Suprapubic skin (tissue), 4 donors: Measurements from ENCODE around the gene RPS6KC1. TPM values are rescaled to one million over a fixed set of nuclear protein-coding genes. Genes with fewer than 3 reads are reported as not detected.

Experiments used
- DNase-seq, 2 donors: peaks; one replicate each; pipeline ENCODE4 v3.0.0-alpha.2; 2019; ENCODE audit warnings: low spot score in 2 of 2
- H3K27ac ChIP-seq: fragments of 200-600 bp; sonication (generic); one replicate; pipeline ENCODE4 v1.5.1; 2019
- H3K27me3 ChIP-seq: fragments of 200-600 bp; sonication (generic); one replicate; pipeline ENCODE4 v1.5.1; 2019
- H3K36me3 ChIP-seq: fragments of 200-600 bp; sonication (generic); one replicate; pipeline ENCODE4 v1.5.1; 2019
- H3K4me1 ChIP-seq: fragments of 200-600 bp; sonication (generic); one replicate; pipeline ENCODE4 v1.5.1; 2019
- H3K4me3 ChIP-seq: fragments of 200-600 bp; sonication (generic); one replicate; pipeline ENCODE4 v1.5.1; 2019; ENCODE audit warnings: mild to moderate bottlenecking
- H3K9me3 ChIP-seq: fragments of 200-600 bp; sonication (generic); one replicate; pipeline ENCODE4 v1.5.1; 2019
- EP300 ChIP-seq: sonication (generic); formaldehyde crosslinking; IDR thresholded peaks from one replicate; pipeline ENCODE4 v1.6.1; 2017; ENCODE audit warnings: antibody characterized with exemption
- POLR2A ChIP-seq, 2 donors: fragments of 450-650 bp; IDR thresholded peaks; one replicate each; pipeline ENCODE4 v1.6.1; 2017; ENCODE audit warnings: antibody characterized with exemption in 2 of 2, mild to moderate bottlenecking in 2 of 2, moderate library complexity in 2 of 2
- POLR2AphosphoS5 ChIP-seq, 3 donors: sonication (generic); formaldehyde crosslinking; IDR thresholded peaks; one replicate each; pipeline ENCODE4 v1.6.1; 2017; ENCODE audit warnings: antibody characterized with exemption in 3 of 3
- WGBS: methylation state at CpG from one replicate; pipeline ENCODE4 v1.1.5; 2018; 5-methylcytosine and 5-hydroxymethylcytosine counted together
- total RNA-seq, 4 donors: library from RNA; depleted of rRNA; stranded (reverse); fragments of >200 nt; gene quantifications; one replicate each; pipeline ENCODE4 v1.1.0, GENCODE V29; 2016
- TF ChIP-seq, protein P1 (sequence below), 2 donors: fragments of 200-600 bp in 1 of 2; fragments of 450-650 bp in 1 of 2; sonication (generic) in 1 of 2; IDR thresholded peaks; one replicate each; pipeline ENCODE4 v1.5.1; 2016 to 2019; ENCODE audit warnings: antibody characterized with exemption in 2 of 2, mild to moderate bottlenecking in 1 of 2, moderate library complexity in 1 of 2

The RPS6KC1 gene
- total RNA-seq, 4 donors from 2014 or later = 9.3 to 18.3 (median 14.2) TPM

DNA sequence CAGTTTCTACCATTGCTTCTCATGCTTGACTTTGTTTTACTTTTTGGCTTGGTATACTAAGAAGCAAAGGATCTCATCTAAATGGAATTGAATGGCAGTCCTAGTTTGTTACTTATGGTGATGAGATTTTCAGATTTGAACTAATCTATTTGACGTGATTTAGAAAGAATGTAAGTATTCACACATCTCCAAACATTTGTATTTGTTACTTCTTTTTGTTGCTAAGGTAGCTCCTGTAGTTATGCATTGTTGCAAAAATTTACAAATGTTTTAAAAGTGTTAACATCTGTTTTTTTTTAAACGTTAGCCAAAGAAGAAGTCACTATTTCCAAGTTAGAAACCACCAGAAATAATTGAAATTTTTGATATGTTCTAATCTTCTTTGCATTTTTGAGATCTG, 222.5 kb downstream of the RPS6KC1 start:
- Histone ChIP-seq H3K36me3 (no peaks in the 10 kb centered on the region), H3K4me3 (no peak overlapping the region), H3K27me3 (no peaks in the 10 kb centered on the region), H3K4me1 (no peaks in the 10 kb centered on the region), H3K27ac (no peak overlapping the region), H3K9me3 (no peaks in the 10 kb centered on the region)
- DNase-seq = no peak
- TF ChIP-seq POLR2A (IDR thresholded peaks at IDR 0.05) = no peak
- TF ChIP-seq POLR2AphosphoS5 (IDR thresholded peaks at IDR 0.05) = no peak
- no peak for TF ChIP-seq EP300
- TF ChIP-seq, protein P1, sequence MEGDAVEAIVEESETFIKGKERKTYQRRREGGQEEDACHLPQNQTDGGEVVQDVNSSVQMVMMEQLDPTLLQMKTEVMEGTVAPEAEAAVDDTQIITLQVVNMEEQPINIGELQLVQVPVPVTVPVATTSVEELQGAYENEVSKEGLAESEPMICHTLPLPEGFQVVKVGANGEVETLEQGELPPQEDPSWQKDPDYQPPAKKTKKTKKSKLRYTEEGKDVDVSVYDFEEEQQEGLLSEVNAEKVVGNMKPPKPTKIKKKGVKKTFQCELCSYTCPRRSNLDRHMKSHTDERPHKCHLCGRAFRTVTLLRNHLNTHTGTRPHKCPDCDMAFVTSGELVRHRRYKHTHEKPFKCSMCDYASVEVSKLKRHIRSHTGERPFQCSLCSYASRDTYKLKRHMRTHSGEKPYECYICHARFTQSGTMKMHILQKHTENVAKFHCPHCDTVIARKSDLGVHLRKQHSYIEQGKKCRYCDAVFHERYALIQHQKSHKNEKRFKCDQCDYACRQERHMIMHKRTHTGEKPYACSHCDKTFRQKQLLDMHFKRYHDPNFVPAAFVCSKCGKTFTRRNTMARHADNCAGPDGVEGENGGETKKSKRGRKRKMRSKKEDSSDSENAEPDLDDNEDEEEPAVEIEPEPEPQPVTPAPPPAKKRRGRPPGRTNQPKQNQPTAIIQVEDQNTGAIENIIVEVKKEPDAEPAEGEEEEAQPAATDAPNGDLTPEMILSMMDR (IDR thresholded peaks at IDR 0.05) = no peak
- 60% methylated on average over 2 of the region's 2 CpGs for WGBS

DNA sequence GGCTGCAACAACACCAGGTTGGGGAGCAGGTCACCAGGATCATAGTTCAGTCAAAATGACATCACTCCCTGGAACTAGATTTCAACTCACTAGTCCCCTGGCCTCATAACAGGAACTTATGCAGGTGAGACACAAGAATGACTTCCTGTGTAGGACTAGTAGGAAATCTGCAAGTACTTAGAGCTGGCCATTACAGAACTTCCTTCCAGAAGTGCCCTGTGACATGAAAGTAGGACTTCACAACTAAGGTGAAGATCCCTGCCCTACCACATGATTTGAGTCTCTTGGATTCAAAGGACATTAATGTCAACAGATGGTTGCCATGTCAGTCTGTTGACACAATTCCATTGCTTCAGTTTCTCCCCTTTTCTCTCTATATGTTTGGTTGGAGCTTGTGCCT, 223.1 kb downstream of the RPS6KC1 start:
- no peak for TF ChIP-seq POLR2AphosphoS5 (IDR thresholded peaks at IDR 0.05)
- no peak for TF ChIP-seq EP300
- TF ChIP-seq, protein P1 (IDR thresholded peaks at IDR 0.05) = no peak
- TF ChIP-seq POLR2A (IDR thresholded peaks at IDR 0.05) = no peak

DNA sequence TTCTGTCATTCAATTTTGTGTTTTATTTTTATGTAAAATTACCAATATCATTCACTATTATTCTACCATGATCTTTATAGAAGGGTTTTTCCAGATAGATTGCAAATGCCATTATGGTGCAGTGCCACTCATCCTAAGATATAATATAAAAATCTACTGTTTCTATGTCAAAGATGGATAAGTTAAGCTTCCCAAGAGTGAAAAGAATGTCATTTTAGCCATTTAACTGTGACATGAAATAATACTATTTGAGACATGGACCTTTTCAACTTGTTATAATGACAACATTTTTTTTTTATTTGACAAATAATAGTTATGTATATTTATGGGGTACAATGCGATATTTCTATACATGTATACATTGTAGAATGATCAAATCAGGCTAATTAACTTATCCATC, 224.3 kb downstream of the RPS6KC1 start:
- DNase-seq = no peak
- Histone ChIP-seq H3K9me3 (no peaks in the 10 kb centered on the region), H3K27ac (no peak overlapping the region), H3K4me3 (no peak overlapping the region), H3K4me1 (no peaks in the 10 kb centered on the region), H3K27me3 (no peaks in the 10 kb centered on the region), H3K36me3 (no peaks in the 10 kb centered on the region)
- WGBS = 100% methylated on average over 1 of the region's 1 CpG
- TF ChIP-seq, protein P1 (IDR thresholded peaks at IDR 0.05) = no peak
- no peak for TF ChIP-seq POLR2AphosphoS5 (IDR thresholded peaks at IDR 0.05)
- TF ChIP-seq EP300 = no peak
- TF ChIP-seq POLR2A (IDR thresholded peaks at IDR 0.05) = no peak

More for the DNA sequence above, 223.1 kb downstream of the RPS6KC1 start:
- Histone ChIP-seq H3K36me3 (no peaks in the 10 kb centered on the region), H3K27me3 (no peaks in the 10 kb centered on the region), H3K27ac (no peak overlapping the region), H3K9me3 (no peaks in the 10 kb centered on the region), H3K4me3 (no peak overlapping the region), H3K4me1 (no peaks in the 10 kb centered on the region)
- DNase-seq = no peak

DNA sequence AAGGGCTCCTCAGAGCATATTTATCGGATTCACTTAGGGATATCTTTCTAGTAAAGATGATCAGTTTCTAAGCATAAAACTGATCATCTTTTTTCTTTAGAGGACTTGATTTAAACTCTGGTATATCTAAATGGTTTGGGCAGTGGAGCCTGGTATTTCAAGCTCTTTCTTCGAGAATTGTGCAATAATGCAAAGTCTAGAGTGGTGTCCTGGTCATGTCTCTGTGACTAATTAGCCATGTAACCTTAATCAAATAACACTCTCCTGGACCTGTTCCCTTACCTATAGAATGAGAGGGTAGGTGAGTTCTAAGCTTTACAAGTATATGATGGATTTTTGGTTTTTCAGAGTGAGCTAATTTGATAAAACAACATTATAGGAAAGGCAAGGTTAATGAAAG, 225.2 kb downstream of the RPS6KC1 start:
- Histone ChIP-seq H3K27ac (no peak overlapping the region), H3K9me3 (no peaks in the 10 kb centered on the region), H3K4me1 (no peaks in the 10 kb centered on the region), H3K27me3 (no peaks in the 10 kb centered on the region), H3K4me3 (no peak overlapping the region), H3K36me3 (no peaks in the 10 kb centered on the region)
- TF ChIP-seq POLR2A (IDR thresholded peaks at IDR 0.05) (no peak), EP300 (no peak), POLR2AphosphoS5 (IDR thresholded peaks at IDR 0.05) (no peak)
- TF ChIP-seq, protein P1 (IDR thresholded peaks at IDR 0.05) = no peak
- 98% methylated on average over 2 of the region's 2 CpGs for WGBS
- DNase-seq = no peak

DNA sequence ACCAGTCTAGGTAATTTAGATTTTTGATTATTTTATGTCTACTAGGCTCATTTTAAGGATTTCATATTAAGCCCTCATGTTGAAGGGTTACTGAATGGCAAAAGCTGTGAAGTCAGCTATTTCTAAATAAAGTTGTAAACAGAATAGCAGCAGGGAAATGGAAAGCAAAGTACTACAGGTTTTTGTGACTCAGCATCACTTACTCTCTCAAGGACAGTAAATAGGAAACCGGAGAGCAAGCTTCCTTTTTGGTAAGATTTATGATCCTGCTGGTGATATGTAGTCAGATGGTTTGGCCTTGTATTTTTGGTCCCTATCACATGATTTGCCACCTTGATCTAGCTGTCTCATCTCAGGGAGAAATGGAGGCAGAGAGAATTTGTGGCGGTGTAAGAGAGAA, 226.0 kb downstream of the RPS6KC1 start:
- Histone ChIP-seq H3K36me3 (no peaks in the 10 kb centered on the region), H3K4me3 (no peak overlapping the region), H3K27ac (no peak overlapping the region), H3K4me1 (no peaks in the 10 kb centered on the region), H3K9me3 (no peaks in the 10 kb centered on the region), H3K27me3 (no peaks in the 10 kb centered on the region)
- DNase-seq = no peak
- 69% methylated on average over 2 of the region's 2 CpGs for WGBS
- TF ChIP-seq, protein P1 (IDR thresholded peaks at IDR 0.05) = no peak
- no peak for TF ChIP-seq POLR2A (IDR thresholded peaks at IDR 0.05)
- TF ChIP-seq POLR2AphosphoS5 (IDR thresholded peaks at IDR 0.05) = no peak
- no peak for TF ChIP-seq EP300
